IMR-90 (cell line): ENCODE measurements around the gene HPCAL4. TPM values are rescaled to one million over a fixed set of nuclear protein-coding genes. Genes with fewer than 3 reads are reported as not detected.

Experiments
- ATAC-seq: fragments of 200-7000 bp; cut with Tn5 transposase; 2 replicates; pipeline ENCODE4 v1.9.1; 2020; ENCODE audit warnings: low read depth, mild to moderate bottlenecking, moderate library complexity
- BruUV-seq: library from RNA; stranded (reverse); fragments of 400-500 nt; replicated peaks from 2 replicates; lab custom pipeline; 2021; lab: Mats Ljungman, UMichigan
- CTCF ChIA-PET: fragments of 300-600 bp; formaldehyde crosslinking; extraction: SDS; loops from one replicate; lab custom pipeline; 2021; ENCODE audit warnings: antibody characterized with exemption; lab: Yijun Ruan, JAX
- POLR2A ChIA-PET: fragments of 300-600 bp; sonication (Branson Sonifier 250); formaldehyde crosslinking; loops from one replicate; lab custom pipeline; 2022; ENCODE audit warnings: antibody characterized with exemption; ENCODE audit not compliant: unreplicated experiment; lab: Charles Lee
- DNase-seq: peaks from one replicate; pipeline ENCODE4 v3.0.0; 2013
- H2AFZ ChIP-seq: replicated peaks from 2 replicates; pipeline ENCODE3; 2013; ENCODE audit warnings: low read length, mild to moderate bottlenecking; ENCODE audit not compliant: poor library complexity
- H2AK5ac ChIP-seq: 2 replicates; pipeline ENCODE4 v1.6.1; 2013; ENCODE audit warnings: low read depth, low read length, inconsistent platforms
- H2AK9ac ChIP-seq: replicated peaks from 2 replicates; pipeline ENCODE3; 2013; ENCODE audit warnings: mild to moderate bottlenecking, low read depth, low read length, moderate library complexity; ENCODE audit not compliant: poor library complexity
- H2BK120ac ChIP-seq: 2 replicates; pipeline ENCODE4 v1.6.1; 2013; ENCODE audit warnings: low read depth, low read length, inconsistent platforms
- H2BK15ac ChIP-seq: 3 replicates; pipeline ENCODE4 v1.6.1; 2013; ENCODE audit warnings: low read depth, low read length, inconsistent platforms
- H2BK20ac ChIP-seq: 2 replicates; pipeline ENCODE4 v1.6.1; 2013; ENCODE audit warnings: low read depth, mild to moderate bottlenecking, inconsistent platforms, low read length, moderate library complexity
- H2BK5ac ChIP-seq: 2 replicates; pipeline ENCODE4 v1.6.1; 2013; ENCODE audit warnings: mild to moderate bottlenecking, low read depth, low read length, inconsistent platforms; ENCODE audit not compliant: poor library complexity, severe bottlenecking
- H3K14ac ChIP-seq: replicated peaks from 2 replicates; pipeline ENCODE4 v1.6.1; 2013; ENCODE audit warnings: low read depth, low read length, inconsistent platforms
- H3K18ac ChIP-seq: 2 replicates; pipeline ENCODE4 v1.6.1; 2013; ENCODE audit warnings: low read depth, low read length, control low read depth
- H3K23ac ChIP-seq: 2 replicates; pipeline ENCODE4 v1.6.1; 2013; ENCODE audit warnings: low read depth, low read length, inconsistent platforms
- H3K27ac ChIP-seq: 2 replicates; pipeline ENCODE4 v1.5.1; 2013; ENCODE audit warnings: mild to moderate bottlenecking, control low read depth, low read length; ENCODE audit not compliant: insufficient read depth
- H3K27me3 ChIP-seq: 2 replicates; pipeline ENCODE4 v1.6.1; 2013; ENCODE audit warnings: low read length; ENCODE audit not compliant: control insufficient read depth, insufficient read depth
- H3K36me3 ChIP-seq: 2 replicates; pipeline ENCODE4 v1.6.1; 2013; ENCODE audit warnings: low read length, mixed read lengths; ENCODE audit not compliant: control insufficient read depth, insufficient read depth
- H3K4ac ChIP-seq: 2 replicates; pipeline ENCODE4 v1.6.1; 2013; ENCODE audit warnings: low read depth, low read length, inconsistent platforms
- H3K4me1 ChIP-seq: 2 replicates; pipeline ENCODE4 v1.6.1; 2013; ENCODE audit warnings: low read length, mixed read lengths; ENCODE audit not compliant: control insufficient read depth, insufficient read depth
- H3K4me2 ChIP-seq: 2 replicates; pipeline ENCODE4 v1.6.1; 2013; ENCODE audit warnings: low read depth, mild to moderate bottlenecking, control low read depth, low read length, moderate library complexity
- H3K4me3 ChIP-seq: 2 replicates; pipeline ENCODE4 v1.5.1; 2013; ENCODE audit warnings: low read depth, mild to moderate bottlenecking, control low read depth, low read length, moderate library complexity; ENCODE audit not compliant: insufficient read depth
- H3K56ac ChIP-seq: 2 replicates; pipeline ENCODE4 v1.6.1; 2013; ENCODE audit warnings: low read length, inconsistent platforms; ENCODE audit not compliant: insufficient read depth; ENCODE audit errors: extremely low read depth
- H3K79me1 ChIP-seq, 2 experiments: 2 replicates each; pipeline ENCODE4 v1.6.1; 2013; ENCODE audit warnings: low read length in 2 of 2, inconsistent platforms in 1 of 2, low read depth in 1 of 2
- H3K9ac ChIP-seq: 2 replicates; pipeline ENCODE4 v1.6.1; 2013; ENCODE audit warnings: low read depth, low read length, control low read depth
- H3K9me1 ChIP-seq: 2 replicates; pipeline ENCODE4 v1.6.1; 2013; ENCODE audit warnings: low read length, inconsistent platforms; ENCODE audit not compliant: insufficient read depth
- H3K9me3 ChIP-seq: 2 replicates; pipeline ENCODE4 v1.6.1; 2013; ENCODE audit warnings: low read length; ENCODE audit not compliant: control insufficient read depth, insufficient read depth
- H4K20me1 ChIP-seq: 2 replicates; pipeline ENCODE4 v1.6.1; 2013; ENCODE audit warnings: low read length, inconsistent platforms; ENCODE audit not compliant: insufficient read depth
- H4K5ac ChIP-seq: 2 replicates; pipeline ENCODE4 v1.6.1; 2013; ENCODE audit warnings: mild to moderate bottlenecking, low read depth, low read length, control low read depth
- H4K8ac ChIP-seq, 2 experiments: 2 replicates each; pipeline ENCODE4 v1.6.1; 2013; ENCODE audit warnings: low read depth in 2 of 2, low read length in 2 of 2, control low read depth in 1 of 2, inconsistent platforms in 1 of 2
- H4K91ac ChIP-seq: 2 replicates; pipeline ENCODE4 v1.6.1; 2013; ENCODE audit warnings: low read depth, low read length, inconsistent platforms; ENCODE audit not compliant: insufficient read depth
- MAZ ChIP-seq: IDR thresholded peaks from 2 replicates; pipeline ENCODE4 v1.6.1; 2012; ENCODE audit warnings: low read depth, mild to moderate bottlenecking, low read length, improper control_type of control experiment, moderate library complexity, borderline replicate concordance
- WGBS, 2 experiments: methylation state at CpG; one replicate each; pipeline versions ENCODE4 v1.1.5 to v1.1.7; 2013; ENCODE audit warnings: missing lambda C conversion rate in 2 of 2; ENCODE audit not compliant: insufficient read length in 1 of 2; ENCODE audit errors: extremely low coverage in 2 of 2; 5-methylcytosine and 5-hydroxymethylcytosine counted together
- dilution Hi-C: fragments of 300-500 bp; cut with HindIII; formaldehyde crosslinking; loops from one replicate; pipeline ENCODE4 v1.14.3; 2018; ENCODE audit warnings: low sequenced_read_pairs; ENCODE audit not compliant: unreplicated experiment
- in situ Hi-C: fragments of 300-500 bp; cut with MboI; formaldehyde crosslinking; loops from 3 replicates; pipeline ENCODE4 v1.14.3; 2019; ENCODE audit warnings: low sequenced_read_pairs, inconsistent platforms, mixed read lengths
- intact Hi-C: fragments of 100-400 bp; cut with micrococcal nuclease; formaldehyde crosslinking; loops from 2 replicates; pipeline ENCODE4 v1.10.0; 2022
- polyA plus RNA-seq, 3 experiments: library from polyadenylated mRNA; depleted of rRNA; stranded (reverse); fragments of >200 nt; gene quantifications; 2 replicates each; pipeline ENCODE4 v1.2.3, GENCODE V29; 2012; ENCODE audit warnings: low replicate concordance in 1 of 3
- total RNA-seq: library from RNA; depleted of rRNA; stranded (reverse); fragments of >200 nt; gene quantifications from 2 replicates; pipeline ENCODE4 v1.2.3, GENCODE V29; 2012

HPCAL4 gene
- total and polyA plus RNA-seq, 2 of the 4 experiments (the other 2 are of a cell fraction) = 0.02 TPM; not detected in 1

- no peaks in the 10 kb centered on the region for H3K4me1 ChIP-seq
- intact Hi-C loops (no loop called here), in situ Hi-C loops (no loop called here), dilution Hi-C loops (no loop called here)
- ChIA-PET POLR2A (no interaction called here), CTCF (no interaction called here)
- H4K5ac ChIP-seq = no peak overlapping the region
- no peaks in the 10 kb centered on the region for H3K36me3 ChIP-seq
- no peak overlapping the region for H4K8ac ChIP-seq
- no peak overlapping the region for H4K91ac ChIP-seq
- WGBS, 2 experiments = no CpG with 5 or more reads among the region's 3 CpGs
- no peak overlapping the region for H3K56ac ChIP-seq
- no peak overlapping the region for H3K4me3 ChIP-seq
- no peaks in the 10 kb centered on the region for H4K20me1 ChIP-seq
- H3K27me3 ChIP-seq = peaks cover 82% of the 10 kb centered on the region
- no peak for TF ChIP-seq MAZ
- no peak overlapping the region for H3K23ac ChIP-seq
- no peak overlapping the region for H2BK15ac ChIP-seq
- H3K79me1 ChIP-seq = no peaks in the 10 kb centered on the region
- H2AFZ ChIP-seq = no peak overlapping the region
- no peak overlapping the region for H3K18ac ChIP-seq
- H2BK5ac ChIP-seq = no peak overlapping the region
- H3K9me3 ChIP-seq = peaks cover 3% of the 10 kb centered on the region
- H2BK20ac ChIP-seq = no peak overlapping the region
- no peak overlapping the region for H2BK120ac ChIP-seq
- no peak overlapping the region for H3K4ac ChIP-seq
- H2AK5ac ChIP-seq = no peak overlapping the region
- H3K27ac ChIP-seq = no peak overlapping the region
- H2AK9ac ChIP-seq = no peak overlapping the region
- no peak overlapping the region for H3K14ac ChIP-seq
- BruUV-seq = no TSS peak
- DNase-seq = no peak
- no peak for ATAC-seq
- H3K9me1 ChIP-seq = peaks cover 4% of the 10 kb centered on the region; the same call in 1 of the 2 replicates
- no peak overlapping the region for H3K9ac ChIP-seq
- H3K4me2 ChIP-seq = no peak overlapping the region
Observed at GRCh38 chr1:39681294-39681693, 9.9 kb downstream of the HPCAL4 start.
